Measurements from ENCODE around the gene TANGO2. TPM values are rescaled to one million over a fixed set of nuclear protein-coding genes. Genes with fewer than 3 reads are reported as not detected.

The TANGO2 gene
- total and polyA plus RNA-seq, 9 of the 15 experiments (the other 6 are each of a cell fraction or from before 2014, with no cell fraction given): 15.5 to 94.9 (median 70.1) TPM

GRCh38 chr22:19971276-19972124 is 49.4 kb upstream of the TANGO2 start (continued):
- TF ChIP-seq, protein P1, sequence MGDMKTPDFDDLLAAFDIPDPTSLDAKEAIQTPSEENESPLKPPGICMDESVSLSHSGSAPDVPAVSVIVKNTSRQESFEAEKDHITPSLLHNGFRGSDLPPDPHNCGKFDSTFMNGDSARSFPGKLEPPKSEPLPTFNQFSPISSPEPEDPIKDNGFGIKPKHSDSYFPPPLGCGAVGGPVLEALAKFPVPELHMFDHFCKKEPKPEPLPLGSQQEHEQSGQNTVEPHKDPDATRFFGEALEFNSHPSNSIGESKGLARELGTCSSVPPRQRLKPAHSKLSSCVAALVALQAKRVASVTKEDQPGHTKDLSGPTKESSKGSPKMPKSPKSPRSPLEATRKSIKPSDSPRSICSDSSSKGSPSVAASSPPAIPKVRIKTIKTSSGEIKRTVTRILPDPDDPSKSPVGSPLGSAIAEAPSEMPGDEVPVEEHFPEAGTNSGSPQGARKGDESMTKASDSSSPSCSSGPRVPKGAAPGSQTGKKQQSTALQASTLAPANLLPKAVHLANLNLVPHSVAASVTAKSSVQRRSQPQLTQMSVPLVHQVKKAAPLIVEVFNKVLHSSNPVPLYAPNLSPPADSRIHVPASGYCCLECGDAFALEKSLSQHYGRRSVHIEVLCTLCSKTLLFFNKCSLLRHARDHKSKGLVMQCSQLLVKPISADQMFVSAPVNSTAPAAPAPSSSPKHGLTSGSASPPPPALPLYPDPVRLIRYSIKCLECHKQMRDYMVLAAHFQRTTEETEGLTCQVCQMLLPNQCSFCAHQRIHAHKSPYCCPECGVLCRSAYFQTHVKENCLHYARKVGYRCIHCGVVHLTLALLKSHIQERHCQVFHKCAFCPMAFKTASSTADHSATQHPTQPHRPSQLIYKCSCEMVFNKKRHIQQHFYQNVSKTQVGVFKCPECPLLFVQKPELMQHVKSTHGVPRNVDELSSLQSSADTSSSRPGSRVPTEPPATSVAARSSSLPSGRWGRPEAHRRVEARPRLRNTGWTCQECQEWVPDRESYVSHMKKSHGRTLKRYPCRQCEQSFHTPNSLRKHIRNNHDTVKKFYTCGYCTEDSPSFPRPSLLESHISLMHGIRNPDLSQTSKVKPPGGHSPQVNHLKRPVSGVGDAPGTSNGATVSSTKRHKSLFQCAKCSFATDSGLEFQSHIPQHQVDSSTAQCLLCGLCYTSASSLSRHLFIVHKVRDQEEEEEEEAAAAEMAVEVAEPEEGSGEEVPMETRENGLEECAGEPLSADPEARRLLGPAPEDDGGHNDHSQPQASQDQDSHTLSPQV (IDR thresholded peaks at IDR 0.05): no peak
- no peak for TF ChIP-seq ZFP36 (IDR thresholded peaks at IDR 0.05; ENCODE audit: low read depth, low read length, partially characterized antibody)
- peak; percentile 5; the same call in 1 of the 2 replicates for TF ChIP-seq ZBTB7A (IDR thresholded peaks at IDR 0.05; ENCODE audit: borderline replicate concordance, control insufficient read depth, low read depth, low read length)
- no peak for TF ChIP-seq ATF1 (CRISPR knock-in tag; IDR thresholded peaks at IDR 0.05)
- TF ChIP-seq ATF1 (tag; IDR thresholded peaks at IDR 0.05): no peak
- no peak for TF ChIP-seq RBM22 (IDR thresholded peaks at IDR 0.05; ENCODE audit: low read depth, low read length, poor library complexity, severe bottlenecking)
- TF ChIP-seq MAFF (IDR thresholded peaks at IDR 0.05; ENCODE audit: low read length): no peak
- no peak for TF ChIP-seq HNRNPLL (IDR thresholded peaks at IDR 0.05; ENCODE audit: low read depth, low read length, poor library complexity, severe bottlenecking)
- TF ChIP-seq GTF3C2 (IDR thresholded peaks at IDR 0.05; ENCODE audit: borderline replicate concordance, extremely low read depth, insufficient read length): no peak
- no peak for TF ChIP-seq HSF4 (CRISPR knock-in tag; IDR thresholded peaks at IDR 0.05; ENCODE audit: borderline replicate concordance)
- no peak for TF ChIP-seq ZNF778 (CRISPR knock-in tag; IDR thresholded peaks at IDR 0.05)
- TF ChIP-seq KLF13 (tag; IDR thresholded peaks at IDR 0.05; ENCODE audit: borderline replicate concordance, low read depth): no peak
- no peak for TF ChIP-seq PHF8 (IDR thresholded peaks at IDR 0.05; ENCODE audit: borderline replicate concordance, low read length)
- TF ChIP-seq PRMT5 (CRISPR knock-in tag; IDR thresholded peaks at IDR 0.05): peak; percentile 68; the same call in 1 of the 2 replicates
- no peak for TF ChIP-seq ZNF197 (CRISPR knock-in tag; IDR thresholded peaks at IDR 0.05; ENCODE audit: low read depth)
- TF ChIP-seq SETDB1 (IDR thresholded peaks at IDR 0.05; ENCODE audit: low read length): peak; percentile 58
- TF ChIP-seq ZNF311 (CRISPR knock-in tag; IDR thresholded peaks at IDR 0.05): no peak

Measured in K562 (cell line).